Activated CD8-positive, alpha-beta memory T cell treated with anti-CD3 and anti-CD28 coated beads, Interleukin-2, amount 50 U/mL, for 24 hours (primary cell): ENCODE measurements around the gene C6orf52.
"Not testable (repeated sequence)": the region's sequence is repeated elsewhere in the genome, so short reads cannot be mapped to it uniquely, and the experiment has no call there.

Experiments
- DNase-seq: peaks from one replicate; pipeline ENCODE4 v3.0.0-alpha.2; 2020; ENCODE audit errors: extremely low read depth

C6orf52 gene

DNA sequence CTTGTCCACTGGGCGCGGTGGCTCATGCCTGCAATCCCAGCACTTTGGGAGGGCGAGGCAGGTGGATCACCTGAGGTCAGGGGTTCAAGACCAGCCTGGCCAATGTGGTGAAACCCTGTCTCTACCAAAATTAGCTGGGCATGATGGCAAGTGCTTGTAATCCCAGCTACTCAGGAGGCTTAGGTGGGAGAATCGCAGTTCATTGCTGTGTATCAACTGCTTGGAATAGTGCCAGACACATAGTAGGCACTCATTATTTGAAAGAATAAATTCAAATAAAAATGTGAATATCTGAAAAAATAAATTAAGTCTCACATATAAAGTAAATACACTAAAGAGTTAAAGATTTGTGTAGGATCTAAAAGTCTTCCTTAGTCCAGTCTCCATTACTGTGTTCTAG is 2.2 kb upstream of the C6orf52 start:
- no peak for DNase-seq

GRCh38 chr6:10695086-10695657 is 756 bp upstream of the C6orf52 start:
- no peak for DNase-seq

GRCh38 chr6:10692965-10693538 is 1.4 kb downstream of the C6orf52 start:
- no peak for DNase-seq

DNA sequence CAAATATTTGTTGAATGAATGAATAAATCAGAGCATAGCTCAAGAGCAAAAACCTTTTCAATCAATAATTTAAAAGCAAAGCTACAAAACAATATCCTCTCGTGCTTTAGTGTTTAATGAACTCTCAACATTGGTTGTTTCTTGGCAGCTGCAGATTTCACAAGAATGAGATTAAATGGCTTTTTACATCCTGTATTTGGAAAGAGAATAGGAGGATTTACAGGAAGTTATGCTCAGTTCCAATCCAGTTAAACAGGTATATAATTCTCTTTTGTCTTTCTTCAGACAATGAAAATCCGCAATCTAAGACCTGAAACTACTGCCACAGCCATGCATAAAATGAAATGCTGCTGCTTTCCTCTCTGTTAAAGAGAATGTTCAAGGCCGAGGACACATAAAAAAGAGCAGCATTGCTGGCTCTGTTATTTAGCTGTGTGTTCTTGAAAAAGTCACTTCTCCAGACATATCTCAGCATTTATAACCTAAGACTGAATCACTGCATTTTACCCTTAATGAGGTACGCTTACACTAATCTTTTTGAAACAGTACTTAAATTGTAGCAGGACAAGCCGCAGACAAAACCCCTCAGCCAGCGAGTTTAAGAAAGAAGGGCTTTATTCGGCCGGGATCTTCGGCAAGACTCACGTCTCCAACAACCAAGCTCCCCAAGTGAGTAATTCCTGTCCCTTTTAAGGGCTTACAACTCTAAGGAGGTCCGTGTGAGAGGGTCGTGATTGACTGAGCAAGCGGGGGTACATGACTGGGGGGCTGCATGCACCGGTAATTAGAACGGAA is 3.6 kb downstream of the C6orf52 start:
- DNase-seq = no peak

DNA sequence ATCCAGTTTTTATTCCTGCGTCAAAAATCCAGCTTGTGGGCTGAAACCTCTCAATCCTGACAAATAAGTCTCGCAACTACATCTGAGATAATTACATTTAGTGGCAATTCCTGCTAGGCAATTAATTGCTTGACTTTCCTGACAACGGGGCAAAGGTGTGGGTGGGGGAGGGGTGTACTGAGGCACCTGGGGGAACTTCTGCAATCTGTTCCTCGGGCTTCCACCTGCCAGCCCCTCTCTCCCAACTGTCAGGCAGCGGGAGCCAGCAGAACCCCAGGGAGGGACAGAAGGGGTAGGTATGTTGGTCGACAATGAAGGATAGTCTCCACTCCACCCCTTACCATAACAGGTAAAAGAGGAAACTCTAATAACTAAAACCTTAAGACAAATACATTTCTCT is 6.8 kb downstream of the C6orf52 start:
- DNase-seq = no peak

GRCh38 chr6:10686901-10687300 is 7.5 kb downstream of the C6orf52 start:
- DNase-seq = no peak

DNA sequence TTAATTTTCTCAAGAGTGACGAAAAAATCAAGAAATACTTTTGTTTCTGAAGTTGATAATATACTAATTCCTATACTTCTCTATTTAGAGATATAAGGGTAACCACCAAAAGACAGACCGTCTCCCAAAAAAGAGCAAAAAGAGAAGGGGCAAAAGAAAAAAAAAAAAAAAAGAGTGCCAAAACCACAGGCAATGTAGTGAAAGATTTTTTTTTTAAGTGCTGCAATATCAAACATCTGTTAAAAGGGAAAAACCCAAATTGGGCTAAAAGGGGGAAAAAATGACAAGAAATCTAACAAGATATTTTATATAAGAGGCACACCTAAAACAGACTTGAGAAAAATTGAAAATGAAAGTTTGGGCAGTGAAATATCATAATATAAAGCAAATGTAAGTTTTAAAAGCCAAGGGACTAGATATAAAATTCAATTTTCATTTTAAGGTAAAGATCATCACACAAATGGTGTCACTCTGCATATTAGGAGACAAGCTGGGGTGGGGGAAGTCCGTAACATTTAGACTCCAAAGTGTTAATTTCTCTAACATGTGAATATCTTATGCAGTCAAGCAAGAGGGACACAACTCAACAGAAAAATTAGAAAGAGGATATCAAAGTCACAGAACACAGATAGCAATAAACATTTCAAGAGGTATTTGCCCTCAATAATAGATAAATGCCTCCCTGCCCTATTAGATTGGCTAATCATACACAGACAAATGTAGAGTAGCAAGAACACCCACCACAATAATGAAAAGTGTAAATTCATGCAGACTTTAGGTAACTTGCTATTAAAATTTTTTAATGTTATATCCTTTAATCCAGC is 9.1 kb downstream of the C6orf52 start:
- DNase-seq = no peak

- DNase-seq = no peak
These were observed 9.8 kb downstream of the C6orf52 start for GRCh38 chr6:10684618-10685017.

DNA sequence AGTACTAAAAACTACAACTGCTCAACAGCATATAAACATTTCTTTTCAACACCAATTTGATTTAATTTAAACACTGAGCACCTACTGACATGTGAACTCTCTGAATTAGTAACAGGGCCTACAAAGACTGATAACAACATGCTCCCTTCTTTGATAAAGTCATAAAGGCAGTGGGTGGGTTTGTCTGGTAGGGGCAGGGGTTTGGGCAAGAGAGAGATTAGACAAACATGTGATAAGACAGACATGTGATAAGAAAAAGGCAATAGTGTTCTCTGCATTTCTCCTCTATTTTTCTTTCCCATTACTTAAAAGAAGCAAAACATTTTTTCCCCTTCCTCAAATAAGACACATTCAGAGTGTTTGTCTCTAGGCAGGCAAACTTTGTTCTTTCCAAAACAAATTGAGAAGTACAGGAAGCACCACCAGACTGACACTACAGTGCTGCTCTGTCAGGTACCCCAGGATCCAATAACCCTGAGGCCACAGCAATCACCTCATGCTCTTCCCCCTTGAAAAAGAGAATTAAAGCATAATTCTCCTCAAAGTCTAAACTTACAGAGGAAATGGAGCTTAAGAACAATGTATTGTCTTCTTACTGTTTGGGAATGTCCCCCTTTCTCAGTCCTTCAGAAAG is 11.9 kb downstream of the C6orf52 start:
- DNase-seq = no peak

- DNase-seq = no peak
These were observed 12.6 kb downstream of the C6orf52 start for GRCh38 chr6:10681795-10682194.

- no peak for DNase-seq
These were observed 16.0 kb downstream of the C6orf52 start for GRCh38 chr6:10678456-10678855.

DNA sequence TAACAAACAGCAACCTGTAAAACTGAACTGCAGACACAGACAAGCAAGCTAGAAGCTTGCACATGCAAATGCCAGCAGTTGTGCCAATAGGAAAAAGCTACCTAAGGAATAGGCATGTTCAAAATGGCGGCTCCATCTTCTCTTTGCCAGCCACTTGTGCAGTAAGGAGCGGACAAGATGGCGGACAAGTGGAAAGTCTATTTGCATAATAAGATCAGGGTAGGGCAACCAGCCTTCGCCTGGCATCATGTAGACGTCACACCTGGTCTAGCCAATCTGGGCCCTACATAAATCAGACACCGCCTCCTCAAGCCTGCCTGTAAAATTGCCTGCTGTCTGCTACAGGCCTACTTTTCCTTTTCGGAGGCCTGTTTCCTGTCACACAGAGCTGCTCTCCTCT is 18.0 kb downstream of the C6orf52 start:
- DNase-seq = no peak

DNA sequence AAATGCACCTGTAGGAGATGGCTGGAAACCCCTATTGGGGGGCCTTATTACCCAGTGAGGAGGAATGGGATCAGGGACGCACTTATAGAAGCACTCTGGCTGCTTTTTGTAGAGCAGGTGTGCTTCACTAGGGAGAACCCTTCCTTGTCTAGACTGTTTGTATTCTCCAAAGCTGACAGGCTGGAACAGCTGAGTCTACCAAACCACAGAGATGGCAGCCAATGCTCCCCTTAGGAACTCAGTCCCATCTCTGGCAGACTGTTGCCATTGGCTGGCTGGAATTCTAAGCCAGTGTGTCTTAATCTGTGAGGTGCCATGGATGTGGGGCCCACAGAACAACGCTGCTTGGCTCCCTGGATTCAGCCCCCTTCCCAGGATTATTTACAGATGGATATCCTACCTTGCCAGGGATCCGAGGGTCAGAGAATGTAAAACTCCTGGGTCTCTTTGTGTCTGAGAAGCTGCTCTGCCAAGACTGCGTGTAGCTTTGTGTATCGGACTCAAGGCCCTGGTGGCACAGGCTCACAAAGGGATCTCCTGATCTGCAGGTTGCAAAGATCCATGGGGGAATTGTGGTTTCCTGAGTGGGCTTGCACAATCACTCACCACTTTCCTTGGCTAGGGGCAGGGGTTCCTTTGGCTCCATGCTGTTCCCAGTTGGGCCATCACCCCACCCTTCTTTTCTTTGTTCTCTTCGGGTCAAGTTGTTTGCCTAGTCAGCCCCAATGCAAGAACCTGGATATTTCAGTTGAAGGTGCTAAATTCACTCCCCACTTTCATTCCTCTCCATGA is 26.1 kb downstream of the C6orf52 start:
- no peak for DNase-seq

DNA sequence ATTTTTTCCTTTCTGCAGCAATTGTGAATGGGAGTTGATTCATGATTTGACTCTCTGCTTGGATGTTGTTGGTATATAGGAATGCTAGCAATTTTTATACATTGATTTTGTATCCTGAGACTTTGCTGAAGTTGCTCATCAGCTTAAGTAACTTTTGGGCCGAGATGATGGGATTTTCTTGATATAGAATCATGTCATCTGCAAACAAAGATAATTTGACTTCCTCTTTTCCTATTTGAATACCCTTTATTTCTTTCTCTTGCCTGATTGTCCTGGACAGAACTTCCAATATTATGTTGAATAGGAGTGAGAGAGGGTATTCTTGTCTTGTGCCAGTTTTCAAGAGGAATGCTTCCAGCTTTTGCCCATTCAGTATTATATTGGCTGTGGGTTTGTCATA is 28.8 kb downstream of the C6orf52 start:
- not testable (repeated sequence) for DNase-seq

DNA sequence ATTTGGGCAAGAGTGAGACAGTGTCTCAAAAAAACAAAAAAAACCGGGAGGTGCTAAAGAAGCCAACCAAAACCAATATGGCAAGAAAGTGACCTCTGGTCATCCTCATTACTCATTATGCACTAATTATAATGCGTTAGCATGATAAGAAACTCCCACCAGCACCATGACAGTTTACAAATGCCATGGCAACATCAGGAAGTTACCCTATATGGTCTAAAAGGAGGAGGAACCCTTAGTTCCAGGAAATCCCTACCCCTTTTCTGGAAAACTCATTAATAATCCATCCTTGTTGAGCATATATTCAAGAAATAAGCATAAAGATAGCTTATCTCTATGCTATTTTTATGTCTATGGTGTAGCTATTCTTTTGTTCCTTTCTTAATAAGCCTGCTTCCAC is 31.7 kb downstream of the C6orf52 start:
- DNase-seq = no peak

DNA sequence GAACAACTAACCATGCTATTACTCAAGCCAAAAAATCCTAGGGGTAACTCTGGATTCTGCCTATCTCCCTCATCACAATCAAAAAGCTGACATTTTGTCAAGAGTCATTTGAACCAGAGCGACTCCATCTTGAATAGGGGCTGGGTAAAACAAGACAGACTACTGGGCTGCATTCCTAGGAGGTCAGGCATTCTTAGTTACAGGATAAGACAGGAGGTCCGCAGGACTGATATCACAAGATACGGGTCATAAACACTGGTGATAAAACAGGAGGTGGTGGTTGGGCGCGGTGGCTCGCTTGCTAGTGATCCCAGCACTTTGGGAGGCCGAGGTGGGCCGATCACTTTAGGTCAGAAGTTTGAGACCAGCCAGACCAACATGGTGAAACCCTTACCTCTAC is 32.2 kb downstream of the C6orf52 start:
- DNase-seq = no peak

GRCh38 chr6:10660431-10661191 is 33.8 kb downstream of the C6orf52 start:
- DNase-seq = not testable (repeated sequence)

- no peak for DNase-seq
These were observed 34.6 kb downstream of the C6orf52 start for GRCh38 chr6:10659699-10660348.

- no peak for DNase-seq
These were observed 35.3 kb downstream of the C6orf52 start for GRCh38 chr6:10658910-10659698.
